NCI-H128 (cell line): ENCODE data around the gene PLAC9.
"Not testable (repeated sequence)": the region's sequence is repeated elsewhere in the genome, so short reads cannot be mapped to it uniquely, and the experiment has no call there.

Source experiments
- DNase-seq: peaks from one replicate; lab custom pipeline; 2025; ENCODE audit not compliant: unreplicated experiment; lab: John Stamatoyannopoulos, UW

PLAC9 gene, protein sequence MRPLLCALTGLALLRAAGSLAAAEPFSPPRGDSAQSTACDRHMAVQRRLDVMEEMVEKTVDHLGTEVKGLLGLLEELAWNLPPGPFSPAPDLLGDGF

DNA sequence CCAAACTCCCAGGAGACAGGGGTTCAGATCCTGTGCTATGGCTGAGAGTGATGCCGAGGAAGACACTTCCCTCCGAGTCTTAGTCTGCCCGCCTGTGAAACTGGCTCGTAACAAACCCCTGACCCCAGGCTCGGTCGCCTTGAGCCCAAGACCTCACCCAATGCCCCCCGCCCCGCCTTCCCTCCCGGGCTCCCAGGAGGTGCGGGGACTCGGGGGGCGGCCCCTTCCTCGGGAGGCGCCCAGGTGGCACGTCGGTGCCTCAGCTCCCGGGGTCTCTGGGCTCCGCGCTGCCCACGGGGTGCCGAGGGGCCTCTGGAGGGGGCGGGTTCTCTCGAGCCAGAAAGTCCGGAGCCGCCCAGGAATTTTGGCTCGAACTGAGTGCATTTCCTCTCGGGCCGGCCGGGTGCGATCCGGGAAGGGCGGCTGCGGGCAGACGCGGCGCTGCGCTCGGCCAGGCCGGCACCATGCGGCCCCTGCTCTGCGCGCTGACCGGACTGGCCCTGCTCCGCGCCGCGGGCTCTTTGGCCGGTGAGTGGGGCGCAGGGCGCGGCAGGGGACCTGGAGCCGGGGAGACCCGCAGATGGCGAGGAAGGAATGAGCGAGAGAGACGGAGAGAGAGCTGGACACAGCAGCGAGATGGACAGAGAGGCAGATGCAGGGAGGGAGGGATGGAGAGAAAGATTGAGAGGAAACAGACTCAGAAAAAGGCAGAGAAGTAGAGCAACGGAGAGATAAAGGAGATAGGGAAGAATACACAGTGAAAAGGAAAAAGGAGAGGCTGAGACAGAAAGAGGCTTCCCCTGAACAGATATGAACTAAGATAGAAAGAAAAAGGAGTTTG is at the start of gene PLAC9:
TSS of gene PLAC9 (plus strand) at position 432 of the 841 bp plus-strand sequence. CDS start at position 465, 33 bp downstream.
- DNase-seq: no peak

DNA sequence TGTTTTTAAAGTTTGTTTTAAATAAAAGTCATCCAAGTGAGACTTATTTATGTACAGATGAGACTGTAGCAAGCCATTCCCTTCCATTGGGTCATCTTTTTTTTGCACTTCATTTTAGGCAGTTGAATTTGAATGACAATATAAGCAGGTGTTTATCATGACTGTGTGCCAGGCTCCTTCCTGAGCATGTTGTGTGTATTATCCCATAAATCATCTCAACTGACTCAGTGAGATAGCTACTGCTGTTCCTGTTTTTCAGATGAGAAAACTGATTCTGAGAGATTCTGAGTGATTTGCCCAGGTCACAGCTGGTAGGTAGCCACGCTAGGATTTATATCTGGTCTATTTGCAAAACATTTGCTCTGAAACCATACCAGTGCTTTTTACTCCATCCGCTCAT is 42.4 kb upstream of the PLAC9 start:
- DNase-seq: no peak

DNA sequence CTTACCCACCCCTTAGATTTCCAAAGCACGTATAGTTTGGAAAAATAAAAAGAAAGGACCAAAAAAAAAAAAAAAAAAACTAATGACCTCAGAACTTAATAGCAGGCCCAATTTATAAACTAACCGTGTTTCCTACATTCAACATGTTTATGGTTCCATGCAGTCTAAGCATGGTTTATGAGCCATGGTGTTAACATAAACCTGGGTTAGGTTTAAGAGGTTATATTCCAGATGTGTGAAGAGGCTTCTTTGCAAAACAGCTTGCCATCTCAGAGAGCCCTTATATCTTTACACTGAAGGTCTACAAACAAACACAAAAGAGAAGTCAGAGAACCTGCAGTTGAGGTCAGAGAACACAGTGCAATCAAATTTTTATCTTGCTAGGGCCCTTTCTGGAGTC is 38.3 kb upstream of the PLAC9 start:
- no peak for DNase-seq

DNA sequence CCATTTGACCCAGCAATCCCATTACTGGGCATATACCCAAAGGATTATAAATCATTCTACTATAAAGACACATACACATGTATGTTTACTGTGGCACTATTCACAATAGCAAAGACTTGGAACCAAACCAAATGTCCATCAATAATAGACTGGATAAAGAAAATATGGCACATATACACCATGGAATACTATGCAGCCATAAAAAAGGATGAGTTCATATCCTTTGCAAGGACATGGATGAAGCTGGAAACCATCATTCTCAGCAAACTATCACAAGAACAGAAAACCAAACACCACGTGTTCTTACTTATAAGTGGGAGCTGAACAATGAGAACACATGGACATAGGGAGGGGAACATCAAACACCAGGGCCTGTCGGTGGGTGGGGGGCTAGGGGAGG is 34.3 kb upstream of the PLAC9 start:
- DNase-seq: not testable (repeated sequence)

DNA sequence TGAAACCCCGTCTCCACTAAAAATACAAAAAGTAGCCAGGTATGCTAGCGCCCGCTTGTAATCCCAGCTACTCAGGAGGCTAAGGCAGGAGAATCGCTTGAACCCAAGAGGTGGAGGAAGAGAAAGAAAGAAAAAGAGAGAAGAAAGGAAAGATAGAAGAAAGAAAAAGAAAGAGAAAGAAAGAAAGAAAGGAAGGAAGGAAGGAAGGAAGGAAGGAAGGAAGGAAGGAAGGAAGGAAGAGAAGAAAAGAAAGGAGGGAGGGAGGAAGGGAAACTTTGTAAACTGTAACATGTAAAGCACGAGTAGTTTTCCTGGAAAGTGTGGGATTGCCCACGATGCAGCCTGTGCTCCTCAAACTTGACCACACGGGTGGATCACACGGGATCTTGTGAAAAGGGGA is 33.2 kb upstream of the PLAC9 start:
- DNase-seq: not testable (repeated sequence)

DNA sequence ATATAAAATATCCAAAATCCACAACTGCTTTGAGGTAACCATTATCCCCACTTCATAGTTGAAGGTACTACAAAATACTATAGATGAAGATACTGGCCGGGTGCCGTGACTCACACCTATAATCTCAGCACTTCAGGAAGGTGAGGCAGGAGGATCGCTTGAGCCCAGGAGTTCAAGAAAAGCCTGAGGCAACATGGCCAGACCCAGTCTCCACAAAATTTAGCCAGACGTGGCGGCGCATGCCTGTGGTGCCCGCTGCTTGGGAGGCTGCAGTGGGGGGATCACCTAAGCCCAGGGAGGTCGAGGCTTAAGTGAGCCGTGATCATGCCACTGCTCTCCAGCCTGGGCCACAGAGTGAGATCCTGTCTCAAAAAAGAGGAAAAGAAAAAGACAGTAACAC is 32.4 kb upstream of the PLAC9 start:
- DNase-seq: no peak

DNA sequence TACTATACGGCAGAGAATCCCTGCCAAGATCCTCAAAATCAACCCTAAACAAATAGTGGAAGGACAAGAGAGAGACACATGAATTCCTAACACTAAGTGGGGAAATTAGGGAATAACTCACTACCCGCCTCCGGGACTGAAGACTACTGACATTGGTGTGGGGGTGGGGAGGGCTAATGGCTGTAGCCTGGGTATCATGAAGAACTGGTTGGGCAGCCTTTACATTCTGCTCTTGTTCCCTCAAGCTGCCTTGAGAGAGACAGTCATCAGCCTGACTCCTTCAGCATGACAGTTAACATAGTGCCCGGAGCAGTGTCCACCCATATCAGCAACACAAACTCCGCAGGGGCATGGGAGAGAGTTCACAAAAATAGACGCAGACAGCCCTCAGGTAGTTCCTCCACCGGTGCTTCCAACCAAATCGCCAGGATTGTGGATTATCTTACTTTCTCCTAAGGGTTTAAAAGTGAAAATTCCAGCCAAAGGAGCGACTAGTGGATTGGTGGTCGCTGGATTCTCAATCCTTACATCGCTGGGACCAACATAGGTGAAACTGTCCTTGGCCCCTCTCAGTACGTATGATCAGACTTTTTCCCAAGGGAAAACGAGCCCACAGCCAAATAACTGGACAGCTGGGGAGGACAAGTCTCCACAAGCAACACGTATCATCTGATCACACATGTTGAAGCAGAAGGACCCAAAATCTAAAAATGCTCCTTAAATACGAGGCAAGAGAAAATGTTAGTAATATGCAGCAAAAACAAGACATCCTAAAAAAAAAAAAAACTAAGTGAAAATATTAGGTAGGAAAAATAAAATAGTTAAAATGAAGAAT is 31.5 kb upstream of the PLAC9 start:
- no peak for DNase-seq

DNA sequence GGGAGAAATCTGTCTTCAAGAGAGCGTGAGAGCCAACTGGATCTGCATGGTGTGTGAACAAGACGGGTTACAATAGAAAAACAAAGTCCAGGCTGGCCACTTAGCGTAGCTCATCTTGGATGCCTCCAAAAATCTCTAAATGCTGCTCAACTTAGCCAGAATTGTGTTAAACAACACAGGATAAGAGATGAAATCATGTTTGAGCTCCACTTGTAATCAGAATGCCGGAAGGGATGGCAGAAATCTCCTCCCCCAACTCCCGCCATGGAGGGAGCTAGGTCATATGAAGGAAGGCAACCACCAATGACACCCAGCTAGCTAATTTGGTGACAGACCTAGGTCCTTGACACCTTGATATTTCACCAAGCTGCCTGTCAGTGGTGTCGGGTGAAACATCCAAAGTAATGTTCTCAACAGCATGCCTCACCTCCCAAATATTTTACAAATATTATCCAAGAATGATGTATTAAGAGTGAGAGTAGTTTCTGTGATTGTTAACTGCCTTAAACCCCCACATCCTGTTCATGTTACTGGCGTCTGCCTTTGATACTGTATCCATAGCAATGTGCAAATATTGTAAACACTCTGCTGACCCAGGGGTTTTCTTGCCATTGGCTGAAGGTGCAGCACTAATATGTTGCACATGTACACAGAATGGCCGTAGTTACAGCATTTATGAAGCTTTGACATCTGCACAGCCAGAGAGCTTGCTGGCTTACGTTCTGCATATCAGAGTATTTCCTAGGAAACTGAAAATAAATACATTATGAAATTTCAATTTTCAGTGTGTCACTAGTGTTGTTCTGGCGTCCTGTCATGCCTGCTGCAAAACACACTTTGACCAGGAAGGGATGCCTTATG is 28.2 kb upstream of the PLAC9 start:
- no peak for DNase-seq

DNA sequence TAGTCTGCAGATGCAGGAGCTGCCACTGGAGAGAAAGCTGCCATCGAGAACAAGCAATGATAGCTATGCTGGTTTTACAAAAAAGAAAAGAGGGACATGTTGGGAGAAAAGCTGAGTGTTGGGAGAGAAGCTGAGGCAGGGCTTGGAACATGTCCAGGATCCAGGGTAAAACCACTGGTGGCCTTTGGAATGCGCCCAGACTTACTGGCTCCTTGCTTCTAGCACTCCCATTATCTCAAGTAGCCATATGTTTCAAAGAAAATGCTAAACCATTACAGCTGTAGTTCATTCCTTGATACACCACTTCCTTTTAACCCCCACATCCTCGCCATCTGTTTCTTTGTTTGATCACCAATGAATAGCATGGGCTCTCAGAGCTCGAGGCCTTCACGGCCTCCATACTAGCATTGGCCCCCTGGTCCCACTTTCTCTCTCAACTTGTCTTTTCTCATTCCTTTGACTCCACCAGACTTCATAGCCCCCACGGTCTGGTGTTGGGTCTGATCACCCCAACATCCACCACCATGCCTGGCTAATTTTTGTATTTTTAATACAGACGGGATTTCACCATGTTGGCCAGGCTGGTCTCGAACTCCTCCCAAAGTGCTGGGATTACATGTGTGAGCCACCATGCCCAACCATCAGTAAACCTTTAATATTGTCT is 23.8 kb upstream of the PLAC9 start:
- DNase-seq: no peak

DNA sequence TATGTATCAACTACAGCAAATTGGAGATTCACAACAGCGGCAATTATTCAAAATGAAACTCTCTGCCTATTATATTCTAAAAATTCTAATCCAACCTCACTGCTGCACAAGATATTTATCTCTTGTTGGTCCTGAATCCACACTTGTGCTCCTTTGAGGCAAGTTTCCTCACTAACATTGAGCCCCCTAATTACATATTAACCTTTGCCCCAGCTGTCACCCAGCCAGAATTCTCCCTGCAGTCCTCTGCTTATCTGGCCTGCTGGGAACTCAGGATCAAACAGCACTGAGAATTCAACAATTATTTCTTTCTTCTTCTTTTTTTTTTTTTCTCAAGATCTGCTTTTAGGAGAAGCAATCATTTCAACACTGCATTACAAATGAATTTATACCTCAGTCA is 21.5 kb upstream of the PLAC9 start:
- DNase-seq: no peak

DNA sequence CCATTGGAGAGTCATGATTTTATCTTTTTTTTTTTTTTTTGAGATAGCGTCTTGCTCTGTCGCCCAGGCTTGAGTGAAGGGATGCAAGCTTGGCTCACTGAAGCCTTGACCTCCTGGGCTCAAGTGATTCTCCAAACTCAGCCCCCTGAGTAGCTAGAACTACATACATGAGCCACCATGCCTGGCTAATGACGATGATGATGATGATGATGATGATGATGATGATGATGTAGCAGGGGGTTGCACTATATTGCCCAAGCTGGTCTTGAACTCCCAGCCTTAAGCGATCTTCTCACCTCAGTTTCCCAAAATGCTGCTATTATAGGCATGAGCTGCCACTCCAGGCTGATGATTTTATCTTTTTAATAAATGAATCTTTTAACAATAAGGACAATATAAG is 13.9 kb upstream of the PLAC9 start:
- DNase-seq: no peak

DNA sequence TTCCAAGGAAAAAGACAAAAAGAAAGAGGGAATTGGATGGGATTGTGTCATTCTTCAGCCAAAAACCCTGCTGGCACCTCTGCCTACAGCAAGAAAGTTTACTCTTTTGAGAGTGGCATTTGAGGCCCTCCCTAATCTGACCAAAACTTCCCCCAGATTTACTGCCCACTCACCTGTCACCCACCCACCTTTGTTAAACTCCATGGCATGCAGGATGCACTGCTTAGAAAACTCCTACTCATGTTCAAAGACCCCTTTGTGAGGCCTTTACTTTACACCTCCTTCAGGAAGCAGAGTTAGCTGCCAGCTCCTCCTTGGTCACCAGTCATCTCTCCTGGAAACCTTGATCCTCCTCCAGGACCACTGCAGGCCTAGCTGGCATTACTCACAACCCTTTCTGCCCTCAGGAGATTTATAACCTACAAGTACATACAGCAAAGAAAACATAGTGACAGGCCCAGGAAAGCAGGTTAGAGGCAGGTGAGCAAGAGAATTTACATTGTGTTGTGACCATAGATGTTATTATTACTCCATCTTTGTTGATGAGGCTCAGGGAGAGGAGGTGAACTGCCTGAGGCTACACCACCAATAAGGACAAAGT is 10.3 kb upstream of the PLAC9 start:
- no peak for DNase-seq

DNA sequence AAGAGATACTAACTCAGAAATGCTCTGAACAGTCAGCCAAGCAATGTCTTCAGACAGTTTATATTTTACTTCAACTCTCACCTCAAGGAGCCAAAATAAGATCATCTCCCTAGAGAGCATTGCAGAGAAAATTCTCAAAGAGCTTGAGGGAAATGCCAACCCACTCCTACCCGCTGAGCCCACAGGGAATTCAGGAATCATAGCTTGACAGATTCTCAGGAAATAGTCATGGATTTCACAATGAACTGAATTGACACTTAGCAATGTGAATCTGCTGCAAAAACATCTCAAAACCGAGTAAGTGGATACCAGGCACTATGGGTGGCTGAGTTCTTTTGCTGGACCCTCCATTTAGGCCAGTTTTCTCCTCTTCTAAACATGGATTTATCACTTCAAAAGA is 9.8 kb upstream of the PLAC9 start:
- no peak for DNase-seq

DNA sequence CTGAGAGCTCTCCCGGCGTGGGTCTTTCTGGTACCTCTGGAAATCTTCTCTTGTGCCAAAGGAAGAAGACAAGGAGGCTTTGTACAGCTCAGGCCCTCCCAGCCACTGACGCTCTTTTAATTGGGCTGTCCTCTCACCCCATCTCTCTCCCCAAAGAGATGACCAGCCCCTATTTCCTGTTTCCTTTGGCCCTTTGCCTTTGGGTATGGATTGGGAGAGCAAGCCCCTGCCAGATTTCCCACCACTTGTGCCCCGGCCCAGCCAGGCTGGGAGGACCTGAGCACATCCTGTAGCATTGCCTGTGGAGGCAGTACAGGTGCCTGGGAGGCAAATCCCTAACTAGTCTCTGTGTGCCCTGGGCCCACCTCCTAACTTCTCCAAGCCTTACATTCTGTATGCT is 5.7 kb upstream of the PLAC9 start:
- no peak for DNase-seq

DNA sequence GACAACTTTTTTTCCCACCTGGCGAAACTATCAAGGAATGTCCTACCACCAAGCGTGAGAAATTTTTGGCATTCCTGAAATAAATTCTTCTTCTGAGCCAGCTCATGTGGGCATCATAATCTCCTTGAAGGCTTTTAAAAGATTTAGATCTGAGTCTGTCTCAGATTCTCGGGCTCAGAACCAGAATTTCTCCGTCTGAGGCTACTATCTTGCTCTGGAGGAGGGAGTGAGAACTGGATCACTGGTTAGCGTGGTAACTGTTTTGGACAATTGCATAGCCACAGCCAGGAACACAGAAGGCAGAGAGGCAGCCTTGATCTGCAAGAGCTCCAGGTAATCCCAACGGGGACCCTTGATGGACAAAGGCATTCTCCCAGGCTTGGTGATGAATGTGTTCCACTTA is 1.0 kb upstream of the PLAC9 start:
- DNase-seq: no peak

DNA sequence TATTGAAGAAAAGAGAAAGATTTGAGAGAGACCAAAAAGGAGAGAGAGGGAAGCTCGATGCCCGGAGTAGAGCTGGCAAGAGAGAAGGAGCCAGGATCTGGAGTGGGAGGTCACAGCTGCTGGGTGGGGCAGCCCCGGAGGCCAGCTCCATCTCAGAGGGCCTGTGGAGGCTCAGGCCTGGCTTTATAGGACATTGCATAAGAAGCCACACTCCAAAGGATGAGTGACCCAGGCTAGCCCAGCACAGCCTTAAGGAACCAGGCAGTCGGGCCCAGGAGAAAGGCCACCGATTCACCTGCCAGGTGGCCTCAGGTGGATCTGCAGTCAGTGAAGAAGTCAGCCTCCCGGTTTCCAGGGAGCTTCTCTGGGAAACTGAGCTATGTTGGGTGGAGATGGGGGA is 676 bp downstream of the PLAC9 start:
- no peak for DNase-seq

DNA sequence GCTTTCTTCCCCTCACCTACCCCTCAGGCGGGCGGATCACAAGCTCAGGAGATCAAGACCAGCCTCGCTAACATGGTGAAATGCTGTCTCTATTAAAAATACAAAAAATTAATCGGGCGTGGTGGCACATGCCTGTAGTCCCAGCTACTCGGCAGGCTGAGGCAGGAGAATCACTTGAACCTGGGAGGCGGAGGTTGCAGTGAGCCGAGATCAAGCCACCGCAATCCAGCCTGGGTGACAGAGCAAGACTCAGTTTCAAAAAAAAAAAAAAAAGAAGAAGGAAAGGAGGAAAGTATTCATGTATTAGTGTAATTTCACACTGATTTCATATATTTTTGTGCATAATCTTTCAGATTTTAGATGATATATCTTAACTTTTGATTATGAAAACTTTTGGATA is 1.2 kb downstream of the PLAC9 start:
- DNase-seq: not testable (repeated sequence)

DNA sequence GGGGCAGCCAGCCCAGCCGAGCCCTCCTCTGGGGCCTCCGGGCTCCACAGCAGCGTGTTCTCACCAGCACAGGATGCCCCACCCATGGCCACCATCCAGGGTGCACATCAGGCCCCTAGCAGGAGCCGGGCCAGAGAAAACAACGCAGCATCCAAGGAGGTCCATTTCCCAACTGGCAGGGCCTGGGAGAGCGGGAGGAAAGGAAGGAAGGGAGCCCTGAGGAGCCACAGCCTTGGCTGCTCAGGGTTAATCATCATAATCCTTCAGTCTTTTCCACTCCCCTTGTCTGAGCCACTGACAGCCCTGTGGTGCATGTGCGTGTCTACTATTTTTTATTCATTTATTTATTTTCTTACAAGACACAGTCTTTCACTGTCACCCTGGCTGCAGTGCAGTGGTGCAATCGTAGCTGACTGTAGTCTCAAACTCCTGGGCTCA is 3.6 kb downstream of the PLAC9 start:
- no peak for DNase-seq

DNA sequence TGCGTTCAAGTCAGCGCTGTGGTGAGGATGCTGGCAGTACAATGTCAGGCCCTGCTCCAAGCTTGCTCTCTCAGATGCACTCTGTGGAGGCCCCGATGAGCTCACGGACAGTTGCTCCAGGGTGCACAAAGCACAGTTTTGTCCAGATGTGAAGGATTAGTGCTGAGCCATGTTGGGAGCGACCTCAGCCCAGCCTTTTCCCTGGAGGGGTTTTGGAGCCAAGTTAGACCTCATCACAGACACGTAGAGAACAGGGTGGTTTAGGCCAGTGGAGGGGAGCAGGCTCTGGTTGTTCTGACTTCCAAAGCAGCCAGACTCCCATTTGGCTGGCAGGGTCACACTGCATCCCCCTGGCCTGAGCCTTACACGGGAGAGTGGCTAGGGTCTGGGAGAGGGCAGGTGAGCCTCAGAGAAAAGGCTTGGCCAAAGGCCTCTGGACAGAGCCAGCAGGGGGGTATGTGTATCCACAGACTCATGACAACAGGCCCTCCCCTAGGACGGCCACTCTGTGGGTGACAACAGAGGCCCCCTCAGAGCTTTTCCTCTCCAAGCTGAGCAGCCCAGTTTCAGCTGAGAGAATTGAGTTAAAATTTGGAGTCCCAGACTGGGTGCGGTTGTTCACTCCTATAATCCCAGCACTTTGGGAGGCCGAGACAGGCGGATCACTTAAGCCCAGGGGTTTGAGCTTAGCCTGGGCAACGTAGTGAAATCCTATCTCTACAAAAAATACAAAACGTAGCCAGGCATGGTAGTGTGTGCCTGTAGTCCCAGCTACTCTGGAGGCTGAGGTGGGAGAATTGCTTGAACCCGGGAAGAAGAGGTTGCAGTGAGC is 4.7 kb downstream of the PLAC9 start:
- no peak for DNase-seq
